Lower lobe of right lung (tissue), 2 donors: ENCODE results near the gene MAPKBP1. TPM values are rescaled to one million over a fixed set of nuclear protein-coding genes. Genes with fewer than 3 reads are reported as not detected.

ENCODE experiments used
- ATAC-seq, 2 donors: fragments of 200-7000 bp; cut with Tn5 transposase; one replicate each; pipeline ENCODE4 v1.9.1; 2020 to 2022; ENCODE audit warnings: mild to moderate bottlenecking in 2 of 2, moderate library complexity in 2 of 2
- DNase-seq: peaks from one replicate; pipeline ENCODE4 v3.0.0-alpha.2; 2020
- H3K27ac ChIP-seq: fragments of 200-600 bp; one replicate; pipeline ENCODE4 v1.8.0; 2022
- H3K27me3 ChIP-seq: fragments of 200-600 bp; one replicate; pipeline ENCODE4 v1.8.0; 2022; ENCODE audit warnings: low read depth
- H3K36me3 ChIP-seq: fragments of 200-600 bp; one replicate; pipeline ENCODE4 v1.8.0; 2022; ENCODE audit warnings: mild to moderate bottlenecking
- H3K4me1 ChIP-seq: fragments of 200-600 bp; one replicate; pipeline ENCODE4 v1.8.0; 2022
- H3K4me3 ChIP-seq: fragments of 200-600 bp; one replicate; pipeline ENCODE4 v1.8.0; 2022; ENCODE audit warnings: mild to moderate bottlenecking
- H3K9me3 ChIP-seq: fragments of 200-600 bp; one replicate; pipeline ENCODE4 v1.8.0; 2022
- CTCF ChIP-seq: fragments of 200-600 bp; IDR thresholded peaks from one replicate; pipeline ENCODE4 v1.8.0; 2022; ENCODE audit warnings: antibody characterized with exemption, mild to moderate bottlenecking
- intact Hi-C: fragments of 100-400 bp; cut with DNase I; formaldehyde crosslinking; loops from one replicate; pipeline ENCODE4 v1.11.0; 2022
- total RNA-seq: library from RNA; stranded (reverse); fragmentation: NEBNext Ultra II Directional; extraction: Animal tissue kit (Norgen Biotek cat#: 25700); gene quantifications from one replicate; pipeline ENCODE4 v1.2.1, GENCODE V29; 2021
- donor health status: DM: no; HTN: yes; CAD: no; lungs with severe emphysema.

Gene MAPKBP1
- total RNA-seq, 1 donor from 2014 or later: 17.0 TPM

- intact Hi-C loops: no loop called here
- DNase-seq (no peak), ATAC-seq (no peak)
- Histone ChIP-seq H3K9me3 (no peaks in the 10 kb centered on the region), H3K4me3 (no peak overlapping the region), H3K4me1 (no peaks in the 10 kb centered on the region), H3K27ac (no peak overlapping the region), H3K36me3 (no peaks in the 10 kb centered on the region), H3K27me3 (no peaks in the 10 kb centered on the region)
- no peak for TF ChIP-seq CTCF
Observed at GRCh38 chr15:41869770-41870688, 95.7 kb downstream of the MAPKBP1 start.

- no peak for DNase-seq
- intact Hi-C loops: no loop called here
- H3K36me3 ChIP-seq: no peaks in the 10 kb centered on the region
- H3K27me3 ChIP-seq: no peaks in the 10 kb centered on the region
- no peak overlapping the region for H3K27ac ChIP-seq
- H3K4me3 ChIP-seq: no peak overlapping the region
- no peak for TF ChIP-seq CTCF
- no peaks in the 10 kb centered on the region for H3K4me1 ChIP-seq
- H3K9me3 ChIP-seq: no peaks in the 10 kb centered on the region
- no peak for ATAC-seq
Observed at GRCh38 chr15:41870689-41871081, 96.4 kb downstream of the MAPKBP1 start.

- intact Hi-C loops: no loop called here
- Histone ChIP-seq H3K4me3 (no peak overlapping the region), H3K4me1 (no peaks in the 10 kb centered on the region), H3K9me3 (no peaks in the 10 kb centered on the region), H3K27me3 (no peaks in the 10 kb centered on the region), H3K27ac (no peak overlapping the region), H3K36me3 (no peaks in the 10 kb centered on the region)
- no peak for DNase-seq
- no peak for ATAC-seq
- no peak for TF ChIP-seq CTCF
Observed at GRCh38 chr15:41871175-41871905, 97.1 kb downstream of the MAPKBP1 start.

- DNase-seq (no peak), ATAC-seq (no peak)
- no peak for TF ChIP-seq CTCF
- intact Hi-C loops: no loop called here
- H3K27ac ChIP-seq: no peak overlapping the region
- no peaks in the 10 kb centered on the region for H3K36me3 ChIP-seq
- H3K4me3 ChIP-seq: no peak overlapping the region
- no peaks in the 10 kb centered on the region for H3K9me3 ChIP-seq
- H3K27me3 ChIP-seq: no peaks in the 10 kb centered on the region
- H3K4me1 ChIP-seq: no peaks in the 10 kb centered on the region
Observed at GRCh38 chr15:41872166-41872747, 98.0 kb downstream of the MAPKBP1 start.

- ATAC-seq (no peak), DNase-seq (no peak)
- H3K4me3 ChIP-seq: no peak overlapping the region
Observed at GRCh38 chr15:41873711-41874110, 99.4 kb downstream of the MAPKBP1 start.

More at GRCh38 chr15:41873711-41874110, 99.4 kb downstream of the MAPKBP1 start:
- Histone ChIP-seq H3K4me1 (no peaks in the 10 kb centered on the region), H3K9me3 (no peaks in the 10 kb centered on the region), H3K27me3 (no peaks in the 10 kb centered on the region), H3K27ac (no peak overlapping the region), H3K36me3 (no peaks in the 10 kb centered on the region)
- intact Hi-C loops: no loop called here
- no peak for TF ChIP-seq CTCF
